Breast epithelium (tissue), 4 donors: Measurements from ENCODE around the gene NR2F2. TPM values are rescaled to one million over a fixed set of nuclear protein-coding genes. Genes with fewer than 3 reads are reported as not detected.

ENCODE experiments used
- DNase-seq, 2 donors: peaks; one replicate each; pipeline ENCODE4 v3.0.0-alpha.2; 2019; ENCODE audit warnings: low spot score in 2 of 2
- H3K27ac ChIP-seq, 2 donors: fragments of 200-600 bp; sonication (generic) in 1 of 2; one replicate each; pipeline ENCODE4 v1.5.1; 2016 to 2019; ENCODE audit warnings: mild to moderate bottlenecking in 1 of 2
- H3K27me3 ChIP-seq, 2 donors: fragments of 200-600 bp; sonication (generic) in 1 of 2; one replicate each; pipeline versions ENCODE4 v1.5.1 to v1.6.0; 2017 to 2019; ENCODE audit warnings: control low read depth in 1 of 2, mild to moderate bottlenecking in 1 of 2
- H3K36me3 ChIP-seq: fragments of 200-600 bp; one replicate; pipeline ENCODE4 v1.5.1; 2019
- H3K4me1 ChIP-seq, 2 donors: fragments of 200-600 bp; sonication (generic); one replicate each; pipeline ENCODE4 v1.5.1; 2016 to 2019; ENCODE audit warnings: control low read depth in 1 of 2
- H3K4me3 ChIP-seq, 3 donors: fragments of 200-600 bp; sonication (generic); 1 replicate in 2 of 3; 2 replicates in 1 of 3; pipeline ENCODE4 v1.5.1; 2016 to 2019; ENCODE audit warnings: mild to moderate bottlenecking in 3 of 3, moderate library complexity in 2 of 3
- H3K9me3 ChIP-seq, 2 donors: fragments of 200-600 bp; sonication (generic) in 1 of 2; one replicate each; pipeline ENCODE4 v1.5.1; 2016 to 2019; ENCODE audit warnings: control low read depth in 1 of 2
- POLR2A ChIP-seq: fragments of 450-650 bp; IDR thresholded peaks from one replicate; pipeline ENCODE4 v1.6.1; 2016; ENCODE audit warnings: antibody characterized with exemption, mild to moderate bottlenecking, moderate library complexity
- POLR2AphosphoS5 ChIP-seq, 3 donors: sonication (generic); formaldehyde crosslinking; IDR thresholded peaks; one replicate each; pipeline ENCODE4 v1.6.1; 2017; ENCODE audit warnings: antibody characterized with exemption in 3 of 3
- intact Hi-C: fragments of 100-400 bp; cut with DNase I; formaldehyde crosslinking; loops from one replicate; pipeline ENCODE4 v1.15.1; 2023; ENCODE audit warnings: low total_unique reads
- total RNA-seq, 3 donors: library from RNA; depleted of rRNA; stranded (reverse); fragments of >200 nt; gene quantifications; one replicate each; pipeline ENCODE4 v1.1.0, GENCODE V29; 2016
- TF ChIP-seq, protein P1 (sequence below), 3 donors: fragments of 450-650 bp; IDR thresholded peaks; one replicate each; pipeline ENCODE4 v1.5.1; 2016 to 2017; ENCODE audit warnings: antibody characterized with exemption in 3 of 3, mild to moderate bottlenecking in 3 of 3, moderate library complexity in 3 of 3

NR2F2 gene
- total RNA-seq, 3 donors from 2014 or later: 13.2 to 22.9 (median 13.6) TPM

DNA sequence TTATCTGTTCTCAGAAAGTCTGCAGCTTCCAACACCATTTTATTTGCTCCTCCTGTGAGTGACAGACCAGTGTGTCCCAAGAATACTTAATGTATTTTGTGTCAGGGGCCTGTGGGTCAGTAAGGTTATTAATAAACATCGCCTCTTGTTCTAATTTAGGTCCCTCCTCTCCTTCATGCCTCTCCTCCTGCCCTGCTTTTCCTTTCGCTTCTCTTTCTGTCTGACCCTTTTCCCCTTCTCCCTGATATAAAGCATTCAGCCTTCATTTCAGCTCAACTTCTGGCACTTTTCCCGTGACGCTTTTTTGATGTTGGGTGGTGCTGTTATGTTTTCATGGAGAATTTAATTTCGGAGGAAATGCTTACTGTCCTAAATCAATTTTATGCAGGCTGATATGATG is 29.7 kb upstream of the NR2F2 start:
- intact Hi-C loops: no loop called here
- no peaks in the 10 kb centered on the region for H3K36me3 ChIP-seq
- no peaks in the 10 kb centered on the region for H3K4me1 ChIP-seq
- no peaks in the 10 kb centered on the region for H3K27me3 ChIP-seq
- peaks cover 0 to 16% of the 10 kb centered on the region in 2 donors for H3K9me3 ChIP-seq
- H3K27ac ChIP-seq: no peak overlapping the region
- no peak for DNase-seq
- no peak for TF ChIP-seq POLR2A
- TF ChIP-seq, protein P1, sequence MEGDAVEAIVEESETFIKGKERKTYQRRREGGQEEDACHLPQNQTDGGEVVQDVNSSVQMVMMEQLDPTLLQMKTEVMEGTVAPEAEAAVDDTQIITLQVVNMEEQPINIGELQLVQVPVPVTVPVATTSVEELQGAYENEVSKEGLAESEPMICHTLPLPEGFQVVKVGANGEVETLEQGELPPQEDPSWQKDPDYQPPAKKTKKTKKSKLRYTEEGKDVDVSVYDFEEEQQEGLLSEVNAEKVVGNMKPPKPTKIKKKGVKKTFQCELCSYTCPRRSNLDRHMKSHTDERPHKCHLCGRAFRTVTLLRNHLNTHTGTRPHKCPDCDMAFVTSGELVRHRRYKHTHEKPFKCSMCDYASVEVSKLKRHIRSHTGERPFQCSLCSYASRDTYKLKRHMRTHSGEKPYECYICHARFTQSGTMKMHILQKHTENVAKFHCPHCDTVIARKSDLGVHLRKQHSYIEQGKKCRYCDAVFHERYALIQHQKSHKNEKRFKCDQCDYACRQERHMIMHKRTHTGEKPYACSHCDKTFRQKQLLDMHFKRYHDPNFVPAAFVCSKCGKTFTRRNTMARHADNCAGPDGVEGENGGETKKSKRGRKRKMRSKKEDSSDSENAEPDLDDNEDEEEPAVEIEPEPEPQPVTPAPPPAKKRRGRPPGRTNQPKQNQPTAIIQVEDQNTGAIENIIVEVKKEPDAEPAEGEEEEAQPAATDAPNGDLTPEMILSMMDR (IDR thresholded peaks at IDR 0.05): no peak
- no peak for TF ChIP-seq POLR2AphosphoS5 (IDR thresholded peaks at IDR 0.05)
- no peak overlapping the region for H3K4me3 ChIP-seq

GRCh38 chr15:96303503-96304056 is 26.9 kb upstream of the NR2F2 start:
- DNase-seq: no peak
- intact Hi-C loops: no loop called here
- Histone ChIP-seq H3K36me3 (no peaks in the 10 kb centered on the region), H3K4me1 (no peaks in the 10 kb centered on the region), H3K9me3 (peaks cover 0 to 2% of the 10 kb centered on the region in 2 donors), H3K27me3 (no peaks in the 10 kb centered on the region), H3K4me3 (no peak overlapping the region), H3K27ac (no peak overlapping the region)
- no peak for TF ChIP-seq POLR2AphosphoS5 (IDR thresholded peaks at IDR 0.05)
- no peak for TF ChIP-seq POLR2A
- TF ChIP-seq, protein P1 (IDR thresholded peaks at IDR 0.05): no peak

- H3K4me3 ChIP-seq: no peak overlapping the region
- H3K27me3 ChIP-seq: no peaks in the 10 kb centered on the region
- no peaks in the 10 kb centered on the region for H3K36me3 ChIP-seq
- DNase-seq: no peak
- H3K9me3 ChIP-seq: no peaks in the 10 kb centered on the region
- intact Hi-C loops: no loop called here
- no peaks in the 10 kb centered on the region for H3K4me1 ChIP-seq
- TF ChIP-seq POLR2AphosphoS5 (IDR thresholded peaks at IDR 0.05): no peak
- no peak overlapping the region for H3K27ac ChIP-seq
Observed at GRCh38 chr15:96304839-96305238, 25.7 kb upstream of the NR2F2 start.

GRCh38 chr15:96306321-96306720 is 24.2 kb upstream of the NR2F2 start:
- H3K27me3 ChIP-seq: no peaks in the 10 kb centered on the region
- TF ChIP-seq POLR2AphosphoS5 (IDR thresholded peaks at IDR 0.05): no peak
- intact Hi-C loops: no loop called here
- no peaks in the 10 kb centered on the region for H3K36me3 ChIP-seq
- H3K4me1 ChIP-seq: no peaks in the 10 kb centered on the region
- no peak overlapping the region for H3K27ac ChIP-seq
- no peak overlapping the region for H3K4me3 ChIP-seq
- no peak for DNase-seq
- H3K9me3 ChIP-seq: no peaks in the 10 kb centered on the region

DNA sequence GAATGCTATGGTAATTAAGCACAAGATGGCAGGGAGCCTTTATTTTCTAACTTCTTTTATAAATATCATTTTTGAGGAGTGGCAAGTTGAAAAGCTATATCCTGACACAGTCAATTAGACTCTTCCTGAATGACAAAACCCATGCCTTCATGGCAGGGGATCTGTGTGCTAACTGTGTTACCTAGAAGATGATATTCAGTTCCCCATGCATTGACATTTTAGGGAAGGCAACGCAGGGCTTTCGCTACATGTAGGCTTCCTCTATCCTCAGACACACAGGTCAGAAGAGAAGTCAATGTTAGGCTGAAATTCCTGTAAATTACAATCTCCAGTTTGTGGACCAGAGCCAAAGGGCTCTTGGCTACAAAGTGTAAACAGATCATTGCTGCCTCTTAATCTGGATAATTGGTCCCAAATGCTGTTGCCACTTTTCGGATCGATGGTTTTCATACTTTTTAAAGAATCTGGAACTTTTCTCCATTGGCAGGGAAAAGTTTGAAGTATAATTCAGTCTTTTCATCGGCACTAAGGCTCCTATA is 22.6 kb upstream of the NR2F2 start:
- Histone ChIP-seq H3K27ac (peak overlapping the region; percentile 37 to 76), H3K36me3 (no peaks in the 10 kb centered on the region), H3K4me1 (no peaks in the 10 kb centered on the region), H3K4me3 (no peak overlapping the region), H3K27me3 (no peaks in the 10 kb centered on the region), H3K9me3 (no peaks in the 10 kb centered on the region)
- no peak for TF ChIP-seq POLR2AphosphoS5 (IDR thresholded peaks at IDR 0.05)
- TF ChIP-seq POLR2A: no peak
- TF ChIP-seq, protein P1 (IDR thresholded peaks at IDR 0.05): no peak
- intact Hi-C loops: no loop called here
- DNase-seq: no peak

- H3K9me3 ChIP-seq: no peaks in the 10 kb centered on the region
- no peaks in the 10 kb centered on the region for H3K4me1 ChIP-seq
- no peaks in the 10 kb centered on the region for H3K27me3 ChIP-seq
- TF ChIP-seq, protein P1 (IDR thresholded peaks at IDR 0.05): no peak
- TF ChIP-seq POLR2AphosphoS5 (IDR thresholded peaks at IDR 0.05) (no peak), POLR2A (no peak)
- H3K4me3 ChIP-seq: no peak overlapping the region
- no peak for DNase-seq
- no peaks in the 10 kb centered on the region for H3K36me3 ChIP-seq
- no peak overlapping the region for H3K27ac ChIP-seq
- intact Hi-C loops: no loop called here
Observed at GRCh38 chr15:96309143-96309660, 21.3 kb upstream of the NR2F2 start.
